HG03378 (cell line): ENCODE results near the gene COA1.
A peak's percentile ranks its signal among the peaks of the same experiment; 100 is the strongest.
"Not testable (repeated sequence)": the region's sequence is repeated elsewhere in the genome, so short reads cannot be mapped to it uniquely, and the experiment has no call there.

Experiments
- ATAC-seq: cut with Tn5 transposase; IDR thresholded peaks from one replicate; pipeline ENCODE4 v1.9.1; 2021; ENCODE audit warnings: mild to moderate bottlenecking, moderate library complexity; ENCODE audit not compliant: unreplicated experiment

COA1 gene

GRCh38 chr7:43600056-43600455 is 129.3 kb downstream of the COA1 start:
- ATAC-seq: no peak

GRCh38 chr7:43596426-43596825 is 132.9 kb downstream of the COA1 start:
- not testable (repeated sequence) for ATAC-seq

- ATAC-seq: no peak
Measured at GRCh38 chr7:43594020-43594419, 135.3 kb downstream of the COA1 start.

- no peak for ATAC-seq
Measured at GRCh38 chr7:43593010-43593409, 136.3 kb downstream of the COA1 start.

GRCh38 chr7:43592326-43592725 is 137.0 kb downstream of the COA1 start:
- ATAC-seq: no peak

- peak; percentile 27 for ATAC-seq
Measured at GRCh38 chr7:43591558-43592180, 137.7 kb downstream of the COA1 start.

- peak; percentile 73 for ATAC-seq
Measured at GRCh38 chr7:43590862-43591557, 138.3 kb downstream of the COA1 start.

GRCh38 chr7:43589728-43590127 is 139.6 kb downstream of the COA1 start:
- no peak for ATAC-seq
